GM18951 (cell line): ENCODE measurements around the gene NECAB3.

Source experiments
- POLR2A ChIP-seq: IDR thresholded peaks from 4 replicates; pipeline ENCODE4 v1.6.1; 2011; ENCODE audit warnings: mild to moderate bottlenecking; ENCODE audit not compliant: insufficient read length, insufficient read depth; ENCODE audit errors: extremely low read depth
- in situ Hi-C: fragments of 300-500 bp; cut with MboI; formaldehyde crosslinking; loops from one replicate; pipeline ENCODE4 v1.12.0; 2022; ENCODE audit warnings: low sequenced_read_pairs, mixed read lengths, inconsistent platforms; ENCODE audit not compliant: unreplicated experiment

Gene NECAB3

GRCh38 chr20:33674294-33675135 lies at the start of gene NECAB3:
TSS of gene NECAB3 (minus strand) at chr20:33674428. CDS start at chr20:33674352, 76 bp downstream.
- in situ Hi-C loops, result no loop called here
- TF ChIP-seq POLR2A, result peak; percentile 61

GRCh38 chr20:33721391-33722140 lies 47.3 kb upstream of the NECAB3 start:
- in situ Hi-C loops, result no loop called here
- no peak for TF ChIP-seq POLR2A

- in situ Hi-C loops, result no loop called here
Measured at GRCh38 chr20:33719989-33720709, 45.9 kb upstream of the NECAB3 start, which contains the start of gene PXMP4. TSS of gene PXMP4 (minus strand) at chr20:33720310. CDS start at chr20:33720207, 103 bp downstream.

GRCh38 chr20:33719277-33719988 lies 45.2 kb upstream of the NECAB3 start:
- TF ChIP-seq POLR2A, result no peak
- in situ Hi-C loops, result no loop called here

More at GRCh38 chr20:33719989-33720709, 45.9 kb upstream of the NECAB3 start, which contains the start of gene PXMP4:
- peak; percentile 67 for TF ChIP-seq POLR2A

GRCh38 chr20:33716498-33716897 lies 42.3 kb upstream of the NECAB3 start:
- in situ Hi-C loops, result no loop called here

GRCh38 chr20:33713865-33714367 lies 39.7 kb upstream of the NECAB3 start:
- in situ Hi-C loops, result no loop called here

More at GRCh38 chr20:33716498-33716897, 42.3 kb upstream of the NECAB3 start:
- TF ChIP-seq POLR2A, result no peak

GRCh38 chr20:33711446-33711738 lies 37.2 kb upstream of the NECAB3 start:
- TF ChIP-seq POLR2A, result no peak
- in situ Hi-C loops, result no loop called here

More at GRCh38 chr20:33713865-33714367, 39.7 kb upstream of the NECAB3 start:
- no peak for TF ChIP-seq POLR2A

- in situ Hi-C loops, result no loop called here
- TF ChIP-seq POLR2A, result no peak
Measured at GRCh38 chr20:33710681-33711445, 36.6 kb upstream of the NECAB3 start.

- no peak for TF ChIP-seq POLR2A
- in situ Hi-C loops, result no loop called here
Measured at GRCh38 chr20:33709905-33710541, 35.8 kb upstream of the NECAB3 start.

GRCh38 chr20:33709398-33709797 lies 35.2 kb upstream of the NECAB3 start:
- in situ Hi-C loops, result no loop called here
- no peak for TF ChIP-seq POLR2A

GRCh38 chr20:33707668-33708067 lies 33.4 kb upstream of the NECAB3 start:
- in situ Hi-C loops, result no loop called here
- TF ChIP-seq POLR2A, result no peak

GRCh38 chr20:33704197-33704924 lies 30.1 kb upstream of the NECAB3 start:
- in situ Hi-C loops, result no loop called here
- no peak for TF ChIP-seq POLR2A
